Ectodermal cell (in vitro differentiated cells): ENCODE results near the gene LAMP1. TPM values are rescaled to one million over a fixed set of nuclear protein-coding genes. Genes with fewer than 3 reads are reported as not detected.
"Not testable (repeated sequence)": the region's sequence is repeated elsewhere in the genome, so short reads cannot be mapped to it uniquely, and the experiment has no call there.

Source experiments
- H3K27ac ChIP-seq: 2 replicates; pipeline ENCODE4 v1.7.0; 2013; ENCODE audit warnings: mild to moderate bottlenecking, low read depth, low read length; ENCODE audit not compliant: insufficient read depth, poor library complexity, severe bottlenecking
- H3K27me3 ChIP-seq: 2 replicates; pipeline ENCODE4 v1.7.0; 2013; ENCODE audit warnings: mild to moderate bottlenecking, low read length; ENCODE audit not compliant: insufficient read depth, control insufficient read depth, poor library complexity, severe bottlenecking
- H3K36me3 ChIP-seq: one replicate; pipeline ENCODE4 v1.7.0; 2013; ENCODE audit warnings: low read length; ENCODE audit not compliant: control insufficient read depth, insufficient read depth
- H3K4me1 ChIP-seq: one replicate; pipeline ENCODE4 v1.7.0; 2013; ENCODE audit warnings: low read length; ENCODE audit not compliant: control insufficient read depth, insufficient read depth
- H3K4me3 ChIP-seq: 2 replicates; pipeline ENCODE4 v1.7.0; 2013; ENCODE audit warnings: low read depth, low read length, control low read depth; ENCODE audit not compliant: insufficient read depth
- H3K9me3 ChIP-seq: 2 replicates; pipeline ENCODE4 v1.7.0; 2013; ENCODE audit warnings: mild to moderate bottlenecking, low read length, moderate library complexity; ENCODE audit not compliant: control insufficient read depth
- WGBS, 2 experiments: methylation state at CpG; one replicate each; pipeline ENCODE4 v1.1.7; 2013; ENCODE audit warnings: missing lambda C conversion rate in 2 of 2; 5-methylcytosine and 5-hydroxymethylcytosine counted together
- polyA plus RNA-seq, 4 experiments: library from polyadenylated mRNA; stranded (reverse); fragments of 50-300 nt; gene quantifications; one replicate each; pipeline ENCODE4 v1.2.3, GENCODE V29; 2013

The LAMP1 gene, protein sequence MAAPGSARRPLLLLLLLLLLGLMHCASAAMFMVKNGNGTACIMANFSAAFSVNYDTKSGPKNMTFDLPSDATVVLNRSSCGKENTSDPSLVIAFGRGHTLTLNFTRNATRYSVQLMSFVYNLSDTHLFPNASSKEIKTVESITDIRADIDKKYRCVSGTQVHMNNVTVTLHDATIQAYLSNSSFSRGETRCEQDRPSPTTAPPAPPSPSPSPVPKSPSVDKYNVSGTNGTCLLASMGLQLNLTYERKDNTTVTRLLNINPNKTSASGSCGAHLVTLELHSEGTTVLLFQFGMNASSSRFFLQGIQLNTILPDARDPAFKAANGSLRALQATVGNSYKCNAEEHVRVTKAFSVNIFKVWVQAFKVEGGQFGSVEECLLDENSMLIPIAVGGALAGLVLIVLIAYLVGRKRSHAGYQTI
- polyA plus RNA-seq (2013, experiment 1 of 4), result 144 TPM
- 147 TPM for polyA plus RNA-seq (2013, experiment 2 of 4)
- 115 TPM for polyA plus RNA-seq (2013, experiment 3 of 4)
- polyA plus RNA-seq (2013, experiment 4 of 4), result 122 TPM

DNA sequence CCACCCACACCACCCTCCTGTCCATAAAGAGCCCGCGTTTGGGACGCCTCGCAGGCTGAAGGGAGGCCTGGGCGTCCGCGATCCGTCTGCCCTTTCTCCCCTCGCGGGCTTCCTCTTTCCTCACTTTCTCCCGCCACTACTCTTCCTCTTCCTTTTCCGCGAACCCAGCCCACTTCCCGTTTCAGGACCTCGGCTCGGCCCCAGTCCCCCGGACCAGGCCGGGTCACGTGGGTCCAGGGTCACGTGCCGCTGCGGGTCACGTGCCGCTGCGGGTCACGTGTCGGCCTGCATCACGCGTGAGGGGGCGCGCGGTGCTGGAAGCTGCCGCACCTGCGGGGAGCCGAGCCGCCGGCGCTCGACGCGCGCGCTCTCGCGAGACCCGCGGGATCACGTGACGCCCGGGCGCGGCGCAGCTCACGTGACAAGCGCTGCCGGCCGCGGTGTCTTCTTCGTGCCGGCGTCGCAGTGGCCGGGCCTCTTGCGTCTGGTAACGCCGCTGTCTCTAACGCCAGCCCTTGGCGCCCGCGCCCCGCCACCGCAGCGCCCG is at the start of gene LAMP1:
Gene LAMP1, plus strand, starts transcription at position 417 of the 547 bp plus-strand sequence. CDS start 196 bp downstream, outside the sequence.
- Histone ChIP-seq H3K36me3 (no peaks in the 10 kb centered on the region), H3K4me3 (peak within 1 kb of the TSS; percentile 83), H3K9me3 (no peaks in the 10 kb centered on the region), H3K4me1 (peaks cover 10% of the 10 kb centered on the region), H3K27ac (peak within 1 kb of the TSS; percentile 74), H3K27me3 (peaks cover 2% of the 10 kb centered on the region)
- WGBS, 2 experiments, result 0% methylated on average over 74 of the region's 74 CpGs

DNA sequence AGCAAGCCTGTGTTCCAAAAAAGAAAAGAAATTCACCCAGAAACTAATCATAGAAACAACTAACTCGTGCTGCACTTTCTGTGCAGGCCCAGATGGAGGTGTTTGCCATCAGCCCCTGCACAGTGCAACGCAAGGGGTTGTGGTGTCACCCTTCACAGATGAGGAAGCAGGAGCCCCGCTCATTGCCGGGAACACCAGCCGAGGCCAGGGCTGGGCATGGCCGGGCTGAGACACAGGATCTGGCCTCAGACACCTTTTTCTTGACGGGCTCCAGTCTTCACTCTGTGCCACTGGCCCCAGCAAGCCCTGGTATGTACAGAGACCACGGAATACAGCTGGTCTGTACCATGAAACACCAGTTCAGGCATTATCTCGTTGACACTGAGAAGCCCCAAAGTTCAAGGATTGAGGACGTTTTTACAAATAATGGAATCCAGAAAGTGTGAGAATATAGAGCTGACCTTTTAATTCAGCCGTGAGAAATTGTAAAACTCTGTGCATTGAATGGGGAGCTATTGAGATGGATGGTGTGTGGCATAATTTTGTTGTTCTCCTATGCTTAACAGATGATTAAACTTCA is 44.4 kb upstream of the LAMP1 start:
- H3K9me3 ChIP-seq, result no peaks in the 10 kb centered on the region
- H3K27ac ChIP-seq, result no peak overlapping the region
- H3K36me3 ChIP-seq, result peaks cover 63% of the 10 kb centered on the region
- 93 to 94% methylated on average over 11 of the region's 11 CpGs for WGBS, 2 experiments
- no peaks in the 10 kb centered on the region for H3K27me3 ChIP-seq
- H3K4me1 ChIP-seq, result no peaks in the 10 kb centered on the region
- no peak overlapping the region for H3K4me3 ChIP-seq

DNA sequence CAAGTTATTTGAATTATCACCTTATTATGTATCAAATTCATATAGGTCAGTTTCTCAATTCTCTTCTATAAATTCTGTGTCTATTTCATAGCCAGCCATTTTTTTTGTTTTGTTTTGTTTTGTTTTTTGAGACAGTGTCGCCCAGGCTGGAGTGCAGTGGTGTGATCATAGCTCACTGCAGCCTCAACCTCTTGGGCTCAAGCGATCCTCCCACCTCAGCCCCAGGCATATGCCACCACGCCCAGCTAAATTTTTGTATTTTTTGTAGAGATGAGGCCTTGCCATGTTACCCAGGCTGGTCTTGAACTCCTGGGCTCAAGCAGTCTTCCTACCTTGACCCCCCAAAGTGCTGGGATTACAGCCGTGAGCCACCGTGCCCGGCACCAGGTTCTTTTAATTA is 39.1 kb upstream of the LAMP1 start:
- WGBS, 2 experiments, result 93 to 94% methylated on average over 6 of the region's 6 CpGs
- not testable (repeated sequence) for H3K4me1 ChIP-seq, H3K27me3 ChIP-seq, H3K27ac ChIP-seq, H3K9me3 ChIP-seq, H3K4me3 ChIP-seq
- H3K36me3 ChIP-seq, result peaks cover 69% of the 10 kb centered on the region

DNA sequence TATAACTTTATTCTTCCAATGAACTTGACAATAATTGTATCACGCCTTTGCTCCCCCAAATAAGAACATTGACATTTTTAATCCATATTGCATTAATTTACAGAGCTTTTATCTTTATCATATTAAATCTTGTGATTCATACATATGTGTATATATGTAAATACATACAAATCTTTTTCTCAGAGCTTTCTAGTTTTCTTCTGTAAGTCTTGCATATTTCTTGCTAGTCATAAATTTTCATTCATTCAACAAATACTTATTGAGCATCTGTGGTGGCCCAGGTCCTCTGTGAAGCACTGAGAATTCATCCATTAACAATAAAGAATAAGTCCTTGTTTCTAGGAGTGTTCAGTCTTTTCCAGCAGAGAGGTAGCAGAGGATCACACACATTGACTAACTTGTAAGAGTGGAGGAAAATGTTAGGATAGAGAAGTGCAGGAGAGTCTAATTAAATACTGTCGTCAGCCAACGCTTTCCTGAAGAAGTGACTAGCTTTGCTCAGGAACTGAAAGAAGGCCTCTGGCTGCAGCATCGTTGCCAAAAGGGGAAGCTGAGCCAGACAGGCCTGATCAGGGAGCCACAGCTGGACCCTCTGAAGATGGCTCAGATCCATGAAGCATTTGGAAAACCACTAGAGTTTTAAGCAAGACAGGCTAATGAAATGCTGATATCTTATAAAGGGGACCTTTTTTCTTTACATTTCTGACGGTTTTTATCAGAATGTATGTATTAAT is 38.6 kb upstream of the LAMP1 start:
- Histone ChIP-seq H3K27me3 (no peaks in the 10 kb centered on the region), H3K27ac (no peak overlapping the region), H3K9me3 (no peaks in the 10 kb centered on the region), H3K4me3 (no peak overlapping the region), H3K36me3 (peaks cover 71% of the 10 kb centered on the region), H3K4me1 (no peaks in the 10 kb centered on the region)
- WGBS, 2 experiments, result 97% methylated on average over 3 to 5 of the region's 5 CpGs

DNA sequence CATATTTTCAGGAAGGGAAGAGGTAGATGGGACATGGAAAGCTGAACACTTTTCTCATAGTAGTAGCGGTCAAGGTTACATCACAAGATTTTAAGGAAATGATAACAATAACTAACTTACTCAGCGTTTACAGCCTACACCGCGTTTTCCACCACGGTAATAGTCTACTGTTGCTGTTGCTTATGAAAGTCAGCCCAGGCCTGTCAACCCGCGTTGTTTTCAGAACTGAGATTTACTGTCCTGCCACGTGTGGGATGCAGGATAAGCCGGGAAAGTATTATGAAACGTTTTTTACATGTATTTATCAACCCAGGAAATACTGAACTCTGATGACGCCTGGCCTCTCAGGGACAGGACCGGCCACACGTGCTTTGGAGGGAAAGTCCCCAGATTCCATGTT is 36.0 kb upstream of the LAMP1 start:
- H3K27me3 ChIP-seq, result no peaks in the 10 kb centered on the region
- no peaks in the 10 kb centered on the region for H3K9me3 ChIP-seq
- WGBS, 2 experiments, result 95% methylated on average over 13 of the region's 13 CpGs
- peaks cover 61% of the 10 kb centered on the region for H3K36me3 ChIP-seq
- H3K4me1 ChIP-seq, result no peaks in the 10 kb centered on the region
- no peak overlapping the region for H3K27ac ChIP-seq
- no peak overlapping the region for H3K4me3 ChIP-seq

DNA sequence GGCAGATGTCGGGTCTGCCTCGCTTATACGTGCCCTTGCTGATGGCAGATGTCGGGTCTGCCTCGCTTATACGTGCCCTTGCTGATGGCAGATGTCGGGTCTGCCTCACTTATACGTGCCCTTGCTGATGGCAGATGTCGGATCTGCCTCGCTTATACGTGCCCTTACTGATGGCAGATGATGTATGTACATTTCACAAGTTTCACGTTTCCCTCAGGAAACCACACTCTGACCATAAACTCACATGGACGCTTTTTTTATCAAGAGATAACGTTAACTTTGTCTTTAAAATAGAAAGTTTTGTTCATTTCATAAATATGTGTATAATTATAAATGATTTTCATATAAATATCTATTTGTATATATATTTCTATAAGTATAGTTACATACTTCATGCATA is 34.0 kb upstream of the LAMP1 start:
- H3K36me3 ChIP-seq, result peaks cover 46% of the 10 kb centered on the region
- H3K27me3 ChIP-seq, H3K4me3 ChIP-seq, H3K27ac ChIP-seq, H3K9me3 ChIP-seq, H3K4me1 ChIP-seq: not testable (repeated sequence)
- 84 to 96% methylated on average over 5 to 8 of the region's 14 CpGs for WGBS, 2 experiments

DNA sequence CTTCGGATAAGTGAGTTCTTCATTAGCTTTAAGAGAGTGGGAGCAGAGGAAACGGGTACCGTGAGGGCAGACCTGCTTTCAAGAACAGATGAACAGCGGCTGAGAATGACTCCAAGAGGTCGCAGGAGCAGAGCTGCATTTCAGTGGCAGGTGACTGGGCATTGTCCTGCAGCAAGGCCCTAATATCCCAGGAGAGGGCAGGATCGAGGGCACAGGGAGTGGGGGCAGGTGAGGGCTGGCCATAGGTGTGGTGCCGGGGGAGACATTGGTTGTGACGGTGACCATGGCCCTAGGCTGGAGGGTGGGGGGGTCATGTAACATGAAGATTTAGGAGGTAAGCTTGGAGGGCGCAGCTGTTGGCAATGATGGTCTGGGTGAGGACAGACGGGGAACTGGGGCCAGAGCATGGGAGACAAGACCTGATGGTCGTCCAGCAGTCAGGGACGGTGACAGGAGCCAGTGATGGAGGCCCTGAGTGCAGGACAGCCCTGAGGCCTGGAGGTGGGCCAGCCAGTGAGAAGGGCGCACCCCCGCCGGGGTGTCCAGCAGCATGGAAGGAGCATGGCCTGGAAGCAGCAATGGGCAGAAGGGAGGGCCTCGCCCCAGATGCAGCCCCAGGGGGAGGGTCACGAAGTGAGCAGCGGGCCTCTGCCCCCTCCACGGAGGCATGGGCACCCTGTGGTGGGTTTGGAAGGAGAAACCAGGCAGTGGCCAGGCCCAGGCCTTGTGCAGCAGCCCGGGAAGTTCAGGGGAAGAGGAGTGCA is 29.2 kb upstream of the LAMP1 start:
- Histone ChIP-seq H3K27me3 (no peaks in the 10 kb centered on the region), H3K9me3 (no peaks in the 10 kb centered on the region), H3K4me1 (no peaks in the 10 kb centered on the region), H3K4me3 (no peak overlapping the region), H3K27ac (no peak overlapping the region), H3K36me3 (peaks cover 8% of the 10 kb centered on the region)
- 94 to 95% methylated on average over 20 of the region's 20 CpGs for WGBS, 2 experiments

DNA sequence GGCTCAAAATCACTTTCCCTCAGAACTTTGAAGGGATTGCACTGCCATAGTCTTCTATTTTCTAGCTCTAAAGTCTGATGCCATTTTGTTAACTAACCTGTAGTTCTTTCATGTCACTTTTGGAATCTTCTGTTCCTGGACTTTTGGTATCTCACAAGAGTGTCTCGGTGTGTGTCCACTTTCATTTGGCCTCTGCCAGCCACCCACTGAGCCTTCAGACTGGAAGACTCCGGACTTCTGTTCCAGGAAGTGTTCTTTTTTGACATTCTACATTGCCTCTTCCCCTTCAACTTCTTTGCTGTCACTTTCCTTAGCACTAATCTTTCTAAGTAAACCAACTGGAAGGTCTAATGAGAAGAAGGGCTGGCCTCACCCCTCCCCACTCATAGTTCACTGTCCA is 25.0 kb upstream of the LAMP1 start:
- WGBS, 2 experiments, result 94 to 97% methylated on average over 2 of the region's 2 CpGs
- no peaks in the 10 kb centered on the region for H3K36me3 ChIP-seq
- no peaks in the 10 kb centered on the region for H3K4me1 ChIP-seq
- H3K27ac ChIP-seq, result no peak overlapping the region
- no peak overlapping the region for H3K4me3 ChIP-seq
- H3K9me3 ChIP-seq, result no peaks in the 10 kb centered on the region
- H3K27me3 ChIP-seq, result no peaks in the 10 kb centered on the region

DNA sequence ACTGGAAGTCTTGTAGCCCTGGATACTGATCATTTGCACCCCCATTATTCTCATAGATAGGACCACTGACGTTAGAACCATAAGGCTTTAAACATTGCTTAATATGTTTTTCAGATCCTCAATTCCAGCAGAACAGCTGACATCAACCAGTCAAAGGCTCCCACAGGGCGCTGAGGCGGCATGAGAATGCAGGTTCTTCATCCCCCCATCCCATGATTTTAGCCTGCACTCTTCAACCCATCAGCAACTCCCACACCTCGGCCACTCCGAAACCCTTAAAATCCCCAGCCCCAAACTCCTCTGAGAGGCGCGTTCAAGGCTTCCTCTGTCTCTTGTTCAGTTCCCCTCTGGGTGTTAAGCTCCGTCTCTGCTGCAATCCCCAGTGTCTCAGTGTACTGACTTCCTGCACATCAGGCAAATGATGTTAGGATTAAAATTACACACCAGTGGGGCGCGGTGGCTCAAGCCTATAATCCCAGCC is 24.3 kb upstream of the LAMP1 start:
- WGBS, 2 experiments, result 94 to 98% methylated on average over 10 of the region's 10 CpGs
- H3K27ac ChIP-seq, result no peak overlapping the region

More for the DNA sequence above, 24.3 kb upstream of the LAMP1 start:
- H3K9me3 ChIP-seq, result no peaks in the 10 kb centered on the region
- no peak overlapping the region for H3K4me3 ChIP-seq
- H3K27me3 ChIP-seq, result no peaks in the 10 kb centered on the region
- no peaks in the 10 kb centered on the region for H3K36me3 ChIP-seq
- no peaks in the 10 kb centered on the region for H3K4me1 ChIP-seq
